DND-41 (cell line): ENCODE results near the gene RAB9A.

Source experiments
- ATAC-seq: fragments of 200-7000 bp; cut with Tn5 transposase; 3 replicates; pipeline ENCODE4 v1.9.1; 2021; ENCODE audit warnings: low read depth; ENCODE audit not compliant: insufficient read depth
- DNase-seq: peaks from one replicate; pipeline ENCODE4 v3.0.0-alpha.2; 2020
- H2AFZ ChIP-seq: 2 replicates; pipeline ENCODE4 v1.6.0; 2012; ENCODE audit warnings: low read depth, low read length
- H3K27ac ChIP-seq: 2 replicates; pipeline ENCODE4 v1.5.1; 2012; ENCODE audit warnings: low read length, inconsistent platforms
- H3K27me3 ChIP-seq: fragments of 200-600 bp; sonication (generic); 2 replicates; pipeline ENCODE4 v1.6.0; 2012; ENCODE audit warnings: low read length, mild to moderate bottlenecking, inconsistent platforms; ENCODE audit not compliant: insufficient read depth, poor library complexity
- H3K36me3 ChIP-seq: 2 replicates; pipeline ENCODE4 v1.5.1; 2012; ENCODE audit warnings: low read length, inconsistent platforms; ENCODE audit not compliant: insufficient read depth
- H3K4me1 ChIP-seq: 2 replicates; pipeline ENCODE4 v1.5.1; 2012; ENCODE audit warnings: mild to moderate bottlenecking, low read length; ENCODE audit not compliant: insufficient read depth
- H3K4me2 ChIP-seq: 2 replicates; pipeline ENCODE4 v1.6.0; 2012; ENCODE audit warnings: mild to moderate bottlenecking, moderate library complexity, low read length, inconsistent platforms; ENCODE audit not compliant: insufficient read depth
- H3K4me3 ChIP-seq, 2 experiments: fragments of 200-600 bp in 1 of 2; shearing (Covaris generic) in 1 of 2; 2 replicates each; pipeline ENCODE4 v1.5.1; 2012 to 2016; ENCODE audit warnings: inconsistent platforms in 2 of 2, low read length in 2 of 2, mild to moderate bottlenecking in 2 of 2, low read depth in 1 of 2, moderate library complexity in 1 of 2
- H3K79me2 ChIP-seq: 2 replicates; pipeline ENCODE4 v1.6.0; 2012; ENCODE audit warnings: low read length, inconsistent platforms; ENCODE audit not compliant: insufficient read depth
- H3K9ac ChIP-seq: 2 replicates; pipeline ENCODE4 v1.6.0; 2012; ENCODE audit warnings: low read depth, mild to moderate bottlenecking, inconsistent platforms, low read length, moderate library complexity
- H3K9me3 ChIP-seq: 2 replicates; pipeline ENCODE4 v1.5.1; 2012; ENCODE audit warnings: low read length, moderate library complexity, mild to moderate bottlenecking, inconsistent platforms; ENCODE audit not compliant: insufficient read depth, severe bottlenecking
- H4K20me1 ChIP-seq: 2 replicates; pipeline ENCODE4 v1.6.0; 2012; ENCODE audit warnings: low read length; ENCODE audit not compliant: insufficient read depth
- EZH2 ChIP-seq: IDR thresholded peaks from 3 replicates; pipeline ENCODE4 v1.6.1; 2012; ENCODE audit warnings: borderline replicate concordance, low read depth, mild to moderate bottlenecking, moderate library complexity, low read length, inconsistent platforms; ENCODE audit not compliant: severe bottlenecking
- TF ChIP-seq, protein P1 (sequence below): IDR thresholded peaks from 2 replicates; pipeline ENCODE4 v1.5.1; 2012; ENCODE audit warnings: borderline replicate concordance, low read length, moderate library complexity, mild to moderate bottlenecking; ENCODE audit not compliant: poor library complexity, severe bottlenecking; ENCODE audit errors: extremely low read depth

RAB9A gene

GRCh38 chrX:13754765-13755164, 65.8 kb downstream of the RAB9A start:
- Histone ChIP-seq H3K27me3 (no peaks in the 10 kb centered on the region), H3K9me3 (no peaks in the 10 kb centered on the region), H3K4me3 (no peak overlapping the region), H3K36me3 (peaks cover 53% of the 10 kb centered on the region), H3K9ac (no peak overlapping the region), H3K27ac (no peak overlapping the region), H3K79me2 (no peaks in the 10 kb centered on the region), H3K4me2 (no peak overlapping the region), H3K4me1 (no peaks in the 10 kb centered on the region), H4K20me1 (no peaks in the 10 kb centered on the region), H2AFZ (no peak overlapping the region)
- DNase-seq (no peak), ATAC-seq (no peak)
- TF ChIP-seq, protein P1, sequence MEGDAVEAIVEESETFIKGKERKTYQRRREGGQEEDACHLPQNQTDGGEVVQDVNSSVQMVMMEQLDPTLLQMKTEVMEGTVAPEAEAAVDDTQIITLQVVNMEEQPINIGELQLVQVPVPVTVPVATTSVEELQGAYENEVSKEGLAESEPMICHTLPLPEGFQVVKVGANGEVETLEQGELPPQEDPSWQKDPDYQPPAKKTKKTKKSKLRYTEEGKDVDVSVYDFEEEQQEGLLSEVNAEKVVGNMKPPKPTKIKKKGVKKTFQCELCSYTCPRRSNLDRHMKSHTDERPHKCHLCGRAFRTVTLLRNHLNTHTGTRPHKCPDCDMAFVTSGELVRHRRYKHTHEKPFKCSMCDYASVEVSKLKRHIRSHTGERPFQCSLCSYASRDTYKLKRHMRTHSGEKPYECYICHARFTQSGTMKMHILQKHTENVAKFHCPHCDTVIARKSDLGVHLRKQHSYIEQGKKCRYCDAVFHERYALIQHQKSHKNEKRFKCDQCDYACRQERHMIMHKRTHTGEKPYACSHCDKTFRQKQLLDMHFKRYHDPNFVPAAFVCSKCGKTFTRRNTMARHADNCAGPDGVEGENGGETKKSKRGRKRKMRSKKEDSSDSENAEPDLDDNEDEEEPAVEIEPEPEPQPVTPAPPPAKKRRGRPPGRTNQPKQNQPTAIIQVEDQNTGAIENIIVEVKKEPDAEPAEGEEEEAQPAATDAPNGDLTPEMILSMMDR = no peak

GRCh38 chrX:13755254-13755653, 66.3 kb downstream of the RAB9A start:
- H3K4me1 ChIP-seq = no peaks in the 10 kb centered on the region
- no peak overlapping the region for H3K9ac ChIP-seq
- no peaks in the 10 kb centered on the region for H3K9me3 ChIP-seq
- no peak overlapping the region for H3K27ac ChIP-seq
- ATAC-seq = peak; percentile 58; the same call in 1 of the 3 replicates
- H2AFZ ChIP-seq = no peak overlapping the region
- peaks cover 53% of the 10 kb centered on the region for H3K36me3 ChIP-seq
- no peaks in the 10 kb centered on the region for H4K20me1 ChIP-seq
- no peak overlapping the region for H3K4me3 ChIP-seq
- no peak for TF ChIP-seq EZH2
- TF ChIP-seq, protein P1 = no peak
- no peaks in the 10 kb centered on the region for H3K79me2 ChIP-seq
- DNase-seq = no peak
- no peaks in the 10 kb centered on the region for H3K27me3 ChIP-seq
- no peak overlapping the region for H3K4me2 ChIP-seq

DNA sequence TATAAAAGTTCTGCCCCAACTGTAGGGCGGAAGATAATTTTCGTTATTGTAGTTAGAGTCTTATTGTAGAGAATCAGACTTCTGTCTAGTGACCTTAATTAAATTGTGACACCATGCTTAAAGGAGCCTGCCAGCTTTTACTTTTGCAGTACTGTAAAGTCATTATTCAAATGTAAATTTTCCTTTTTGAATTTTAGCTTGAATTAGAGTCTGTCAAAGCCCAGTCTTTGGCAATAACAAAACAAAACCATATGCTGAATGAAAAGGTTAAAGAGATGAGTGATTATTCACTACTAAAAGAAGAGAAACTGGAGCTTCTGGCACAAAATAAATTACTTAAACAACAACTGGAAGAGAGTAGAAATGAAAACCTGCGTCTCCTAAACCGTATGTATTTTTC, 67.5 kb downstream of the RAB9A start:
- DNase-seq = no peak
- no peaks in the 10 kb centered on the region for H3K79me2 ChIP-seq
- H3K27ac ChIP-seq = no peak overlapping the region
- no peaks in the 10 kb centered on the region for H4K20me1 ChIP-seq
- H3K4me2 ChIP-seq = no peak overlapping the region
- H2AFZ ChIP-seq = no peak overlapping the region
- TF ChIP-seq EZH2 = no peak
- TF ChIP-seq, protein P1 = no peak
- no peaks in the 10 kb centered on the region for H3K4me1 ChIP-seq
- no peaks in the 10 kb centered on the region for H3K9me3 ChIP-seq
- ATAC-seq = no peak
- no peak overlapping the region for H3K4me3 ChIP-seq
- no peaks in the 10 kb centered on the region for H3K27me3 ChIP-seq
- peaks cover 57% of the 10 kb centered on the region for H3K36me3 ChIP-seq
- no peak overlapping the region for H3K9ac ChIP-seq

DNA sequence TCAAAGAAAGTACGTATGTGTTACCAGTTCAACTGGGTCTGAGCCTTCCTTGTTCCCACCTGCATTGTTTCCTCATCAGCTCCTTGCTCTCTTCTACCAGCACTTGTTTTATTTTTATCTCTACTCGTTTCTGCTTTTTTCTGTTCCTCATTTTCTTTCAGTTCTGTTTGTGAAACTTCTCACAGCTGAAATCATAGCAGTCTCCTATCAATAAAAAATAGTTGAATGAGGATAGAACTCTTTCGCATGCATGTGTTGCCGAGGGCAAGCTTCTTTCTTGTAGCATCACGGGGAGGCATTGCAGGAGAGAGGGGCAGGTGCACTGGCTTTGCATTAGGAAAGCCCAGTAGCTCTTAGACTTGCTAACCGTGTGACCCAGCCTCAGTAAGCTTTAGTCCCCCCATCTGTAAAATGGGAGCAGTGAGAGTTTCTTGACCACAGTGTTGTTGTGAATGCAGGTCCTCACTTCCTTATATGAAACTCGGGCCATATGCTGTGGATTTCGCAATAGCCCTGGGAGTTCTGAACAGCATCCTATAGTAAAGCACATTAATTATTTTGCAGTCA, 70.3 kb downstream of the RAB9A start:
- TF ChIP-seq, protein P1 = no peak
- TF ChIP-seq EZH2 = no peak
- Histone ChIP-seq H3K4me2 (no peak overlapping the region), H3K9me3 (no peaks in the 10 kb centered on the region), H4K20me1 (no peaks in the 10 kb centered on the region), H3K36me3 (peaks cover 55% of the 10 kb centered on the region), H3K4me3 (no peak overlapping the region), H2AFZ (no peak overlapping the region), H3K27ac (no peak overlapping the region), H3K79me2 (no peaks in the 10 kb centered on the region), H3K4me1 (no peaks in the 10 kb centered on the region), H3K9ac (no peak overlapping the region), H3K27me3 (no peaks in the 10 kb centered on the region)
- ATAC-seq (no peak), DNase-seq (no peak)
